ENCODE results near the gene TLN1.

- no peak for TF ChIP-seq CTCF (IDR thresholded peaks at IDR 0.05)
- TF ChIP-seq MAX (IDR thresholded peaks at IDR 0.05) = no peak
These were observed 46.5 kb downstream of the TLN1 start for GRCh38 chr9:35685506-35685905.

Data from A549 (cell line).